ENCODE measurements around the gene CEACAM16. TPM values are rescaled to one million over a fixed set of nuclear protein-coding genes. Genes with fewer than 3 reads are reported as not detected.

The CEACAM16 gene
- total and polyA plus RNA-seq, 9 donors, result 0.31 to 0.84 (median 0.58) TPM

- Histone ChIP-seq H3K9me3 (replicated peaks; ENCODE audit: control insufficient read depth, low read depth, low read length) (no peaks in the 10 kb centered on the region), H3K27me3 (ENCODE audit: control insufficient read depth, insufficient read depth, low read length) (no peaks in the 10 kb centered on the region), H3K36me3 (ENCODE audit: control insufficient read depth, insufficient read depth, low read length) (peaks cover 31% of the 10 kb centered on the region), H3K4me1 (ENCODE audit: control insufficient read depth, insufficient read depth, low read length) (peaks cover 49% of the 10 kb centered on the region), H3K4me3 (ENCODE audit: low read length) (peak overlapping the region; percentile 57), H3K27ac (ENCODE audit: low read length) (peak overlapping the region; percentile 66)
- WGBS (ENCODE audit: insufficient coverage), result 39% methylated on average over 9 of the region's 9 CpGs
- peak; percentile 45 for DNase-seq
These were observed 59.6 kb downstream of the CEACAM16 start for GRCh38 chr19:44758596-44758995.

GRCh38 chr19:44759083-44759804 is 60.3 kb downstream of the CEACAM16 start:
- Histone ChIP-seq H3K4me3 (ENCODE audit: low read length) (no peak overlapping the region), H3K4me1 (ENCODE audit: control insufficient read depth, insufficient read depth, low read length) (peaks cover 42% of the 10 kb centered on the region), H3K9me3 (replicated peaks; ENCODE audit: control insufficient read depth, low read depth, low read length) (no peaks in the 10 kb centered on the region), H3K27ac (ENCODE audit: low read length) (no peak overlapping the region), H3K36me3 (ENCODE audit: control insufficient read depth, insufficient read depth, low read length) (peaks cover 31% of the 10 kb centered on the region), H3K27me3 (ENCODE audit: control insufficient read depth, insufficient read depth, low read length) (no peaks in the 10 kb centered on the region)
- DNase-seq, result no peak
- 58% methylated on average over 4 of the region's 10 CpGs for WGBS (ENCODE audit: insufficient coverage)

Other genes with a start within 250 kb of the CEACAM16 start
- 10.2 TPM for gene ZNF180, start 198.6 kb upstream of the CEACAM16 start, total RNA-seq
- gene ZNF180, start 198.6 kb upstream of the CEACAM16 start, polyA plus RNA-seq (ENCODE audit: insufficient read depth in 1 of 8, insufficient read length in 8 of 8, low replicate concordance in 1 of 8), result 1 to 10 TPM; 4.8 to 9.7 (median 6.4) TPM
- not detected for gene CEACAM20, start 169.5 kb upstream of the CEACAM16 start, total RNA-seq
- gene CEACAM20, start 169.5 kb upstream of the CEACAM16 start, polyA plus RNA-seq (ENCODE audit: insufficient read depth in 1 of 8, insufficient read length in 8 of 8, low replicate concordance in 1 of 8), result not detected
- not detected for gene IGSF23, start 85.6 kb upstream of the CEACAM16 start, total RNA-seq
- not detected for gene IGSF23, start 85.6 kb upstream of the CEACAM16 start, polyA plus RNA-seq (ENCODE audit: insufficient read depth in 1 of 8, insufficient read length in 8 of 8, low replicate concordance in 1 of 8)
- 22.3 TPM for gene PVR, start 55.2 kb upstream of the CEACAM16 start, total RNA-seq
- 10 to 100 TPM; 18.4 to 25.6 (median 20.1) TPM for gene PVR, start 55.2 kb upstream of the CEACAM16 start, polyA plus RNA-seq (ENCODE audit: insufficient read depth in 1 of 8, insufficient read length in 8 of 8, low replicate concordance in 1 of 8)
- 2.8 TPM for gene CEACAM19, start 27.7 kb upstream of the CEACAM16 start, total RNA-seq
- gene CEACAM19, start 27.7 kb upstream of the CEACAM16 start, polyA plus RNA-seq (ENCODE audit: insufficient read depth in 1 of 8, insufficient read length in 8 of 8, low replicate concordance in 1 of 8), result 10 to 100 TPM in 1 of 8 donors, 1 to 10 TPM in 7; 4.0 to 11.7 (median 7.1) TPM
- gene BCL3, start 49.6 kb downstream of the CEACAM16 start, total RNA-seq, result 2.7 TPM
- 10 to 100 TPM; 10.8 to 19.2 (median 14.5) TPM for gene BCL3, start 49.6 kb downstream of the CEACAM16 start, polyA plus RNA-seq (ENCODE audit: insufficient read depth in 1 of 8, insufficient read length in 8 of 8, low replicate concordance in 1 of 8)
- not detected for gene CBLC, start 78.7 kb downstream of the CEACAM16 start, total RNA-seq
- gene CBLC, start 78.7 kb downstream of the CEACAM16 start, polyA plus RNA-seq (ENCODE audit: insufficient read depth in 1 of 8, insufficient read length in 8 of 8, low replicate concordance in 1 of 8), result 1 to 10 TPM in 2 of 8 donors, under 1 TPM in 2, not detected in 4; 0.11 to 2.6 (median 1.1) TPM
- gene BCAM, start 110.0 kb downstream of the CEACAM16 start, total RNA-seq, result 81.6 TPM
- gene BCAM, start 110.0 kb downstream of the CEACAM16 start, polyA plus RNA-seq (ENCODE audit: insufficient read depth in 1 of 8, insufficient read length in 8 of 8, low replicate concordance in 1 of 8), result 100 to 1,000 TPM; 122 to 235 (median 205) TPM
- gene NECTIN2, start 147.1 kb downstream of the CEACAM16 start, total RNA-seq, result 38.4 TPM
- gene NECTIN2, start 147.1 kb downstream of the CEACAM16 start, polyA plus RNA-seq (ENCODE audit: insufficient read depth in 1 of 8, insufficient read length in 8 of 8, low replicate concordance in 1 of 8), result 10 to 100 TPM; 48.7 to 61.8 (median 54.7) TPM
- gene TOMM40, start 192.1 kb downstream of the CEACAM16 start, total RNA-seq, result 24.3 TPM
- 10 to 100 TPM; 35.9 to 41.8 (median 37.0) TPM for gene TOMM40, start 192.1 kb downstream of the CEACAM16 start, polyA plus RNA-seq (ENCODE audit: insufficient read depth in 1 of 8, insufficient read length in 8 of 8, low replicate concordance in 1 of 8)
- 56.7 TPM for gene APOE, start 206.6 kb downstream of the CEACAM16 start, total RNA-seq
- 10 to 100 TPM; 32.7 to 62.3 (median 43.9) TPM for gene APOE, start 206.6 kb downstream of the CEACAM16 start, polyA plus RNA-seq (ENCODE audit: insufficient read depth in 1 of 8, insufficient read length in 8 of 8, low replicate concordance in 1 of 8)
- gene APOC1, start 215.5 kb downstream of the CEACAM16 start, total RNA-seq, result 25.0 TPM
- 10 to 100 TPM; 13.5 to 25.2 (median 15.7) TPM for gene APOC1, start 215.5 kb downstream of the CEACAM16 start, polyA plus RNA-seq (ENCODE audit: insufficient read depth in 1 of 8, insufficient read length in 8 of 8, low replicate concordance in 1 of 8)
- gene APOC4, start 243.1 kb downstream of the CEACAM16 start, total RNA-seq, result not detected
- gene APOC4, start 243.1 kb downstream of the CEACAM16 start, polyA plus RNA-seq (ENCODE audit: insufficient read depth in 1 of 8, insufficient read length in 8 of 8, low replicate concordance in 1 of 8), result not detected
- 0.44 TPM for gene APOC2, start 246.9 kb downstream of the CEACAM16 start, total RNA-seq
- 1 to 10 TPM in 3 of 8 donors, under 1 TPM in 2, not detected in 3; 0.33 to 8.8 (median 4.5) TPM for gene APOC2, start 246.9 kb downstream of the CEACAM16 start, polyA plus RNA-seq (ENCODE audit: insufficient read depth in 1 of 8, insufficient read length in 8 of 8, low replicate concordance in 1 of 8)

Measured in muscle of leg (tissue), 11 donors.